GM18508 (cell line): Measurements from ENCODE around the gene DNAH6.
"Not testable (repeated sequence)": the region's sequence is repeated elsewhere in the genome, so short reads cannot be mapped to it uniquely, and the experiment has no call there.

ENCODE experiments used
- ATAC-seq: cut with Tn5 transposase; IDR thresholded peaks from one replicate; pipeline ENCODE4 v1.9.1; 2021; ENCODE audit warnings: moderate number of reproducible peaks; ENCODE audit not compliant: insufficient read depth, unreplicated experiment

The DNAH6 gene, protein sequence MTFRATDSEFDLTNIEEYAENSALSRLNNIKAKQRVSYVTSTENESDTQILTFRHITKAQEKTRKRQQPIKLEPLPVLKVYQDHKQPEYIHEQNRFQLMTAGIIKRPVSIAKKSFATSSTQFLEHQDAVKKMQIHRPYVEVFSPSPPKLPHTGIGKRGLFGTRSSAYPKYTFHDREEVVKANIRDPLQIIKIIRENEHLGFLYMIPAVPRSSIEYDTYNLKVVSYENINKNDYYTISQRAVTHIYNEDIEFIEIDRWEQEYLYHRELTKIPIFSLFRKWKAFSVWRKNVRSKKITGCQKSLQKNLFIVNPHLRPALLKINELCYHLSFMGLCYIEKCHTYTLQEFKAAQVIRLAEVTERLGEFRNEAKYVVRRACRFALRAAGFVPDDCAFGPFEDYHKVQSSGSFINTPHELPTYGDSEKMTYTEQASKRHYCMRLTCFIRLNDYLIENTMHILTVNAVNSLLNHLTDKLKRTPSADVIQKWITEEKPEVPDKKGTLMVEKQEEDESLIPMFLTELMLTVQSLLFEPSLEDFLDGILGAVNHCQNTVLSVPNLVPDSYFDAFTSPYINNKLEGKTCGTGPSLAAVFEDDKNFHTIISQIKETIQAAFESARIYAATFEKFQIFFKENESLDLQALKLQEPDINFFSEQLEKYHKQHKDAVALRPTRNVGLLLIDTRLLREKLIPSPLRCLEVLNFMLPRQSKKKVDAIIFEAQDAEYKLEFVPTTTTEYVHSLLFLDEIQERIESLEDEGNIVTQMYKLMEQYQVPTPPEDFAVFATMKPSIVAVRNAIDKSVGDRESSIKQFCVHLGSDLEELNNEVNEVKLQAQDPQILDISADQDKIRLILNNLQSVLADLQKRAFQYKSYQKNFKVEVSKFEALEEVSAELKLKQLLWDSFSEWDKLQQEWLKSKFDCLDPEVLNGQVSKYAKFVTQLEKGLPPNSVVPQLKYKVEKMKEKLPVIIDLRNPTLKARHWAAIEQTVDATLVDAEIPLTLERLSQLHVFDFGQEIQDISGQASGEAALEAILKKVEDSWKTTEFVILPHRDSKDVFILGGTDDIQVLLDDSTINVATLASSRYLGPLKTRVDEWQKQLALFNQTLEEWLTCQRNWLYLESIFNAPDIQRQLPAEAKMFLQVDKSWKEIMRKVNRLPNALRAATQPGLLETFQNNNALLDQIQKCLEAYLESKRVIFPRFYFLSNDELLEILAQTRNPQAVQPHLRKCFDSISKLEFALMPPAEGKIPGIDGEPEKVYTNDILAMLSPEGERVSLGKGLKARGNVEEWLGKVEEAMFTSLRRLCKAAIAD (N-terminal part only)

DNA sequence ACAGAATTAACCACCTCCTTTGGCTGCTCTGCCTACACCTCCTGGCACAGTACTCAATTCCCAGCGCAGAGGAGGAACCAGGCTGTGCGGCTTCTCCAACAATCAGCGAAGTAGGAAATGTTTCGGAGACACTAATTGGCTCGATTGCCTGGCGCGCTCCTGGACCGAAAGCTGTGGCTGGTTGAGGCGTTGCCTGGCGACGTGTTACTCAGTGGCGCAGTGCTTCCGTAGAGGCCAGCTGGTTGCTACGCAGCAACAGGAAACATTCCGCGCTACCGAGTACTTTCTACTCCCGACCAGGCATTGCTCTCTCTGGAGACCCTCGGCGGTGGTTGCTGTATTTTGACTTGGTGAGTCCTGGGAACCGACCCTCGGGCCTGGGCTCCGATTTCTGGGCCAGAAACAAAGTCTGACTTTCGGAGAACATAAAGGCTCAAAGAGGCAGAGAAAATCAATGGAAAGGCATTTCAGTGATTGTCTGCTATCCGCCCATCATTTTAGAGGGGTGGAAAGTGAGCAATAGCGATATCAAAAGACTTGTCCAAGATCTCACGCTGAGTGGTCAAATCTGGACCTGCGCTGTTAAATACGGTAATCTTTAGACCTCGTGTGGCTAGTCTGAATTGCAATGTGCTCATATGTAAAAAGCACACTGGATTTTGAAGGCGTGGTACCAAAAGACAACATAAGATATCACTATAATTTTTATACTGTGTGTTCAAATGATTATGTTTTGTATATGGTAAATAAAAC, at the start of gene DNAH6:
DNAH6 (plus strand) TSS at position 265 of the 753 bp plus-strand sequence. CDS start 1,329 bp downstream, outside the sequence.
- peak; percentile 69 for ATAC-seq

DNA sequence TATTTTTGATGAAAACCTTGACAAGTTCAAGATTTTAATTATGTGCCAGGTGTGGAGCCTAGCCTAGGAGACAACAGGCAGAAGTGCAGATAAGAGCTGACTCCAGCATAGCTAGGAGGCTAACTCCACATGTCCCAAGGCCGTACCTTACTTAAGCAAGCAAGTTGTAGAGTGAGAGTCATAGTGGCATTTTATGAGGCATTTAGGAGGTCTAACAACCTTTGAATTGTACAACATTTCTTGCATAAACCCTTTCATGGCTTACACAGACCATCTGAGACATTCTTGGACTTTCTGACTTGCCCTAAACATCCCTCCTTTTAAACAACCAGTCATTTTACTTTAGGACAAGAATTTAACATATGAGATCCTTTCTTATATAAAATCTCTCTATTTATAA, 48.9 kb upstream of the DNAH6 start:
- no peak for ATAC-seq

DNA sequence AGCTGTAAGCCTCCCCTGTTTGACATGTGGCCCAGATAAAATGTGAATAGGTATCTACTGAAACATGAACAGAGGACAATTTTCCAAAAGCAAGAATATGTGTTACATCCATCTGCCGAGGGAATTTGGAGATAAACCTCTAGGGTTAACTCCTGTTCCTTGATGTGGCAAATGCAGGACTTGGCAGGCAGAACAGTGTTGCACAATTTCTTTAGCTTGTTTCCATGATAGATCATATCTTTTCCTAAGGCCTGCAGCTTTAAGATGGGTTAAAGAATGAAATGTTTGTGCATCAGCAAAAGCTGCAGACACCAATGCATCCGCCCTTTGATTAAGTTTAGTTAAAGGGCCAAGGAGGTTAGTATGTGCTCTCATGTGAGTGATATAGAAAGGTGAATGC, 43.9 kb upstream of the DNAH6 start:
- not testable (repeated sequence) for ATAC-seq

DNA sequence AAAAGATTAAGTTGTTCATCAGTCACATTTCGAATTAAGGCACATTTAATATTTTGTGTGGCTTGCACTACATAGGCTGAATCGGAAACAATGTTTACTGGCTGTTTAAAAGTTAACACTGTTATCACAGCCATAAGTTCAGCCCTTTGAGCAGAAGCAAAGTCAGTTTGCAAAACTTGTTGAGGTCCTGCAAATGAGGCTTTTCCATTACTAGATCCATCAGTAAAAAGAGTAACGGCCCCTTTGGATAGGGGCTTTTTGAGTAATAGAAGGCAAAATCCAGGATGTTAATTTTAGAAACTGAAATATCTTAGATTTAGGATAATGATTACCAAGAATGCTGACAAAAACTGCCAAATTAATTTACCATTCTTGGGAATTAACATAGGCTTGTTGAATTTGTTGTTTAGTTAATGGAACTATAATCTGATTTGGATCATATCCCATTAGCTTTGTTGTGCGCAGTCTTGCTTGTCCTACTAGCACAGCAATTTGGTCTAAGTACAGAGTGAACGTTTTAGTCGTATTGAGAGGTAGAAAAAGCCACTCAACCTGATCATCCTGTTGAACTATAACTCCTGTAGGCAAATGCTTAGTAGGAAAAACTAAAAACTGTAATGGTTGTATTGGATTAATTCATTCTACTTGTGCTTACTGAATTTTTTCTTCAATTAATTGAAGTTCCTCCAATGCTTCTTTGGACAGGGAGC, 43.3 kb upstream of the DNAH6 start:
- ATAC-seq, result no peak

DNA sequence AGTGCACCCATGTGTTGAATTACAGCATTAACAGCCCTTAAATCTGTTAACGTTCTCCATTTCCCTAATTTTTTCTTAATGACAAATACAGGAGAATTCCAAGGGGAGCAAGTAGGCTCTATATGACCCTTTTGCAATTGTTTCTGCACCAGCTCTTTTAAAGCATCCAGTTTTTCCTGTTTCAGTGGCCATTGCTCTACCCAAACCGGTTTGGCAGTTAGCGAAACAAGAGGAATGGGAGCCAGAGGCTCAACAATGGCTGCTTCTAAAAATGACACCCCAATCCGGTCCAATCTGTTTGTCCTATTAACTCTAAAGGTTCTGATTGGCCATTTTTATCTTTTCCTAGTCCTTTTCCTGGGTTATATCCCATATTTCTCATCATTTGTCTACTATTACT, 42.1 kb upstream of the DNAH6 start:
- ATAC-seq, result no peak

DNA sequence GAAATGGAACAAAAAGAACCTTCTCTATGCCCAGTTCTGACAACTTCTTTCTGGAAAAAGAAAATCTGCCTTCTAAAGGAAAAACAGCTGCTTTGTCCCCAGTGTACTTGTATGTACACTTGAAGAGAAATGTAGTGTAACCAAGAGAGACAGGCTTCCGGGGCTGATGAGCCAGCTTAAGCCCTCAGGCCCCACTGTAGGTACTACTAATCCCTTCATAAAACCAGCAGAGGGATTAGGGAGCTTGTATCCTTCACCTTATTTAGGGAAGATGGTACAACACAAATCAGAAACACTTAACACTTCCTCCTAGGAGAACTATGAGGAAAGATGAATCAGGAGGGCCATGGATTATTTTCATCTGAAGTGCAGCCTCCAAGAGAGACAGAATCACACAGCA, 38.4 kb upstream of the DNAH6 start:
- ATAC-seq, result no peak

DNA sequence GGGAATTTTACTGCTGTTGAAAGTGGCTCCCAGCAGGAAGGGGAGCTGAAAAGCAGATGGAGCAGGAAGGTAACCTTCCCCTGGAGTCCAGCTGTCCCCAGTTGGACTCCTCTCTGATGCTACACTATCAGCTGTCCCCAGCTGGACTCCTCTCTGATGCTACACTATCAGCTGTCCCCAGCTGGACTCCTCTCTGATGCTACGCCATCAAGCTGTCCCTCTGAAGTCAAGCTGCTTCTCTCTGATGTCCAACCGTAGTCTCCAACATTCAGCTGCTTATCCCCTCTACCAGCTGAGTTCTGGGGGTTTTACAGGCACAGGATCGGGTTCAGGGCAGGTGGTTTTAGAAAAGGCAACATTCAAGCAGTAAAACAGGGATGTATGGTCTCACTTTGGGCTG, 37.4 kb upstream of the DNAH6 start:
- no peak for ATAC-seq

DNA sequence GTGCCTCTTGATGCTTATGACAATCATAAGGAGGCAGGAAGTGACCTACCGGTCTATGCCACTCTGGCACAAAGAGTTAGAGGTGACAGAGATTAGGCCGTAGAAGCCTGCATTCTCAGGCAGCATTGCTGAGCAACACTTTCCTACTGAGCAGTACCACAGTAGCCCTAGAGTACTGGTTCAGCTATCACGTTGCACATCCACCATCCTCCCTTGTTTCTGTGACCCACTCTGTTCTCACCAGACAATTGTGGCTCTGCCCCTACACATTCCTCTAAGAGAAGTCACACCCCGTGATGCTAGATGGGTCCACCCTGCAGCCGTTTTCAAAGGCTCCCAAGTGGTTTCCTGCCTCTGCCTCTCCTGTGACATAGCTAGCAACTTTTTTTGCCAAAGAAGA, 34.6 kb upstream of the DNAH6 start:
- ATAC-seq, result no peak

DNA sequence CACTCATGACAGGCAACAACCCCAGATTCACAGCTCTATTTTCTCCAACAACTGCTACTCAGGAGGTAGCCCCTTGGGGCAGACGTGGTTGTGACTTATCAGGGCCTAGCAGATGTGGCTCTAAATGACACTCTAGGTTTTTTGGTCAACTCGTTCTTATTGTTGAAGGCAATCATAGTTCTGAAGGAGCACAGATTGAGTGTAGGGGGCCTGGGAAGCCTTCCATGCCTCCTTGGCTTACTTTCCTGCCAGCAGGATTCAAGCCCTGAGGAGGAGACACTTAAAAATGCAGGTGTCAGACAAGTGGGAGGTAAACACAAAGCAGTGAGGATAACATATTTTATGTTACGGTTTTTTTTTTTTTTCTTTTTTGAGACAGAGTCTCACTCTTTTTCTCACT, 33.7 kb upstream of the DNAH6 start:
- no peak for ATAC-seq

DNA sequence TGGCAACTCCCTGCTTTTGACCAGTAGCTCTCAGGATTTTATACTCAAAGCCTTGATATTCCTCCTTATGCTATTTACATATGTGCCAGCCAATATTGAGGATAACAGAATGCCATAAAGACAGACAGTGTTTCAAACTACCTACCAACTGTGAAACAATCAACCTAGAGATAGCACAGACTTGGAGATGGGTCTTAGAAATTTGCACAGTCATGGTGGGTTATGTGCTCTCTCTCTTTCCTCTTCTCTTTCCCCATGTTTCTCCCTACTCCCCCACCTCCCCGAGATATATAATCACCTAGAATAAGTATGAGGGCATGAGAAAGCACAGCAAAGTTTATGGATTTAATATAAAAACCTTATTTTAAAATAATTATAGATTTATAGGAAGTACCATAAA, 33.0 kb upstream of the DNAH6 start:
- no peak for ATAC-seq

DNA sequence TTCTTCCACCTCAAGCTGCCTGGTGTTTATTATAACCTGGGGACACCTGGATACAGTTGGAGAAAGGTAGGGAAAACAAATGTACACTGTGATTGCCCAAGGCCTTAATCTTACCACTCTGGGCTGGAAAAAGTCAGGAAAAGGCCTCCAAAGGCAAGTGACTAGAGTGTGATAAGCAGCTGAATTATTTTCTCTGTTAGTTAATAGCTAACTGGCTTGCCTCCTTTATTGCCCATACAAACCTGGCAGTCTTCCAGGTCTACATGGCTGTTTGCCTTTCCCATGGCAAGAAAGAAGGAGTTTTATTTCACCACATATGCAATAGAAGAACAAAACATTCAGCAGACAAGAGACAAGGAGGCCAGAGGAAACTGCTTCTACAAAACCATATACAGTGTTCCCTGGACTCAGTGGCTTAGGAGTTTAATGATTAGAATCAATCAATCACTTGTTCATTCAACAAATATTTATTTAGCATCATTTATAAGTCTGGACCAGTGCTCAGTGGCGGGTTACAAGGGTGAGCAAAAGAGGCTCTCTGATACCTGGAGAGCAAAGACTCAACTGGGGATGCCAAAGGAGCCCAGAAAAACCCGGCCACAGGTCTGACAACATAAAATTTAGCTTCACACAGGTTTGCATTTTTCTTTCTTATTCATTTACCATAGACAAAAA, 29.7 kb upstream of the DNAH6 start:
- ATAC-seq, result no peak

DNA sequence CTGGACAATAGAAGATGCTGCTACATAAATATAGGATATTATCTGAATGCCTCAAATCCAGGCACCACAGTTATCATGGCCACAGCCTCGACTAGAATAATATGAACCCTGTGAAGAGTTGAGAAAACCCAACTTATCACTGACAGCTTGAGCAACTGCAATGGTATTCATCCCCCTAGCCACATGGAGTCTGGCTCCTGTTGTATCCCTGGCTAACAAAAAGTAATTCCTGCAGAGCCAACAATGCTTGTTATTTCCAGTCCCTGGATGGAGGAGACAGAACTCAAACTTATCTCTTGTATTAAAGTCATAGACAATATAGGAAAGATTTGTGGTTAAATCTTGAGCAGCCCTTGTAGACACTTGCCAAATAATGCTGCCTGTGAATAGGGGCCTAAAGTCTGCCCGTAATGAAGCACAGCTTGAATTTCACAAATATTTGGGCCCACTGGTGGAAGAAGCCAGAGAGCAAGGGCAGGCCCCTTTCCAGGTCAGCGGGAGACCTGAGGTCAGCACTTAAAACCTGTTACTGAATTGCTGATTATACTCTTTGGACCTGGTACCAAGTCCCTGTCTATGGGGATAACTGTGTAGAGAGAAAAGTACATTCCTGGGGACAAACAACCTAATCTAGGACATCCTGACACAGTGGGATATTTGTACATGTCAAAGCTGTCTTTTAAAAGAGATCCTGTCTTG, 28.9 kb upstream of the DNAH6 start:
- no peak for ATAC-seq

DNA sequence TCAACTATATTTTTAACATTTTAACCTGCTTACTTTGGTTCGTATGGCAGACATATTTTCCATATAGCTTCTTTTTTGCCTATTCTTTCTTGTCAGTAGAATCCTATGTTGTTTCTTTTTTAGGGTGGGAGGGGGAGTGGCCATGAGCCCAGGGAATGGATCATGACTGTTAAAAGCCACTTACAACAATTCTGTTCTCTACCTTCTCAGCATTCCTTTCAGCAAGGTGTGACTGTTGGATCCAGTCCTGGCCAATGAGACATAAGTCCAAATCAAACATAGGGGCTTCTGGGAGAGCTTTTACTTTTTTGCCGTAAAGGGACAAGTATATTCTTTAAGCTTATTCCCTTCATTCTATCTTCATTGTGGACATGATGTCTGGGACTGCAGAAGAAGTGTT, 25.0 kb upstream of the DNAH6 start:
- ATAC-seq, result no peak

DNA sequence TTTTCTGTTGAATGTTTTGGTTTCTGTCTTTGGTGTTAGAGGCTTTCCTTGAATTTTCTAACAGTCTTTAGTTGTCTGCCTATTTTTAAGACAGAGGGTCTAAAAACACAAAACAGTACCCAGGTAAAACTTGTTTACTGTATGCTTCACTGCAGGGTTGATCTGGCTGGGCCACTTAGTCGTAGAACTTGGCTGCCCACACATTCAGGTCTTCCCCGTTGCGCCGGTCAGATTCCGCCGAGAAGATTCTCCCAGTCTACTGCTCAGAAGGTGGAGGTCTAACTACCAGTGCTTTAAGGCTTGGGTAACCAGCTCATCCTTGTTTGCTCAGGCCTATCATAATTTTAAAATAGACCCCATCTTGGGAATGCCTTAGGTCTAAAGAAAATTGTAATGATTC, 24.6 kb upstream of the DNAH6 start:
- ATAC-seq, result no peak

DNA sequence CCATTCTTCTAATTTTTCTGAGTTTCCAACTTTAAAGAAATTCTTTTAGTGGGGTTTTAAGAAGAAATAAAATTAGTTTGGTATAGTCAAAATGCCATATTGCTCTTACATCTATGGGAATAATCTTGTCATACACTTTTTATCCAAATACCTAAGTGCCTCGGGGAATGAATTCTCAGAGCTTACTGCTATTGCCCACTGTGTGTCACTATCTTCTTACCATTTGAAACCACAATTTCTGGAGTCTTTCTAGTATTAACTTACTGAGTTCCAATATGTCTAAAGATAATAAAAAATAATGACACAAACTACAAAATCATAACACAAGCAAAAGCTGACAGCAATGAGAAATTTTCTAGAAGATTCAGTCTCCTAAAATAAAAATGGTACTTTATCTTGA, 23.7 kb upstream of the DNAH6 start:
- ATAC-seq, result no peak

DNA sequence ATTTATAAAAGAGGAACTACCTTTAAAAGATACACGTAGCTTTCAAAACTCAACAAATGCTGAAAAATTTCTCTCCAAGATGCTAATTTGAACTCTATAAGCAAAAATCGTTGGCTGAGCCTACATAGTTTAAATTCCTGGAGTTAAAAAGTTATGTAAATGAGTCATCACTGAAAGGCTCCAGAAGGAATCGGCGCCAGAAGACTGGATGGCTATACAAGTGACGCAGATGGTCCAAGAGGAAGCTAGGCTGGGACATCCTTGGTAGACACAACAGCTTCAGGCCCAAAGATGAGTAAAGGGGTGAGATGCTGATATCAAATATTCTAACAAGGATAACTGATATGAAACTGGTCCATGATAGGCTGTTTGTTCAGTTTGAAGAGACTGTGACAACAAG, 22.8 kb upstream of the DNAH6 start:
- no peak for ATAC-seq

DNA sequence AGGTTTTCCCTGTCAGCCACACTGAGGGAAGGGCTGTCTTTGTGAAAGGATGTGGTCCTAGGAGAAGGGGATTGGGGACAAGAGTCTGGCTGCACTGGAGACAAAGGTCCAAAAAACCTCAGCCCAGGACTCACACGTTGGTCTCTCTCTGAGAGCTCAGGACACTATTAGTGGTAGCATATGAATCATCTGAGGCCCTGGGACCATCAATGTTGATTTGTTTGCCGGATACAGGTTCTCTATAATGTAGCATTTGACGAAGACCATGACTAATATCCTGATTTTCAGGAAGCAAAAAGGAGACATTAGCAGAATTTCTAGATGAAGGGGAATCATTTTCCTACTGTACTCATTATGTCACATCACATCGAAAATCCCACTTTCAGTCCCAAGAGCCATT, 22.2 kb upstream of the DNAH6 start:
- no peak for ATAC-seq

DNA sequence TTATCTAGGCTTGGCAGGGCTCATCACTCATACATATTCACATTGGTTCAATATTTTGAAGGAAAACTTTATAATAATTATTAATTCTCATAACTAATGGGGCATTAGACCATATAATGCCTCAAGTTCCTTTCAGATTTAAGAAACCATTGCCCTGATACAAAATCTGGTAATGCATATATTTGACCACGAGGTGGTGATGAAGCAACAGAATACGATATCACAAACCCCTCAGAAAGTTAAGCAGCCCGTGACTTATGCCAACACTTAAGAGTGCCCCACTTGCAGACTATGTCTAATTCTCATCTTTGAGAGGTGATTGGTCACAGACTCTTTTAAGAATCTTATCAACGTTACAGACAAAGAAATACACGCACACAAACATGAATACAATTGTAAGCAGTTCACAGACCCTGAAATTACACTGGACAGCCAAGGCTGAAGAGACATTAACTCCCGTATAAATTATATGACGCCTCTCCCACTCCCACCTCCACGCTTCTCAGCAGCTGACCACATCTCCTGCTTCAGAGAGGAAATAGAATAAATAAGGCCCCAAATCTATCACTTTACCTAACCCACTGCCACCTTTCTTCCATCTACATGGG, 20.7 kb upstream of the DNAH6 start:
- ATAC-seq, result peak; percentile 70
